HepG2 (cell line): ENCODE results near the gene ZNF618. TPM values are rescaled to one million over a fixed set of nuclear protein-coding genes. Genes with fewer than 3 reads are reported as not detected.
A peak's percentile ranks its signal among the peaks of the same experiment; 100 is the strongest.

Experiments used
- CBX1 ChIP-seq: IDR thresholded peaks from one replicate; pipeline ENCODE4 v1.6.1; 2016; ENCODE audit warnings: antibody characterized with exemption, low read depth
- CBX5 ChIP-seq: sonication (generic); formaldehyde crosslinking; IDR thresholded peaks from 2 replicates; pipeline ENCODE4 v1.4.0; 2020; ENCODE audit warnings: missing genetic modification reagents, borderline replicate concordance
- FIP1L1 ChIP-seq: fragments of 200-400 bp; formaldehyde crosslinking; IDR thresholded peaks from 2 replicates; pipeline ENCODE4 v1.6.1; 2018; ENCODE audit warnings: low read depth, mild to moderate bottlenecking, low read length, moderate library complexity, borderline replicate concordance; ENCODE audit not compliant: insufficient read depth
- MIXL1 ChIP-seq: IDR thresholded peaks from 2 replicates; pipeline ENCODE4 v1.6.1; 2016
- NKX3-1 ChIP-seq: sonication (generic); formaldehyde crosslinking; IDR thresholded peaks from 2 replicates; pipeline ENCODE4 v1.5.0; 2020; ENCODE audit warnings: missing genetic modification reagents
- NR3C1 ChIP-seq: sonication (generic); formaldehyde crosslinking; IDR thresholded peaks from 2 replicates; pipeline ENCODE4 v1.4.0; 2020; ENCODE audit warnings: missing genetic modification reagents
- PHF8 ChIP-seq: sonication (generic); formaldehyde crosslinking; IDR thresholded peaks from 2 replicates; pipeline ENCODE4 v1.5.0; 2020; ENCODE audit warnings: missing genetic modification reagents
- REPIN1 ChIP-seq: sonication (generic); formaldehyde crosslinking; IDR thresholded peaks from 2 replicates; pipeline ENCODE4 v1.8.0; 2022; ENCODE audit warnings: missing genetic modification reagents, low read depth, mild to moderate bottlenecking, borderline replicate concordance
- SRY ChIP-seq: sonication (generic); formaldehyde crosslinking; IDR thresholded peaks from 2 replicates; pipeline ENCODE4 v1.8.0; 2022; ENCODE audit warnings: mild to moderate bottlenecking, missing genetic modification reagents
- TRIM24 ChIP-seq: sonication (generic); formaldehyde crosslinking; IDR thresholded peaks from 2 replicates; pipeline ENCODE4 v1.8.0; 2022; ENCODE audit warnings: mild to moderate bottlenecking, missing genetic modification reagents
- ZBTB20 ChIP-seq: sonication (generic); formaldehyde crosslinking; IDR thresholded peaks from 2 replicates; pipeline ENCODE4 v1.8.1; 2023; ENCODE audit warnings: missing genetic modification reagents, low read depth, mild to moderate bottlenecking, borderline replicate concordance
- ZBTB7B ChIP-seq: sonication (generic); formaldehyde crosslinking; IDR thresholded peaks from 2 replicates; pipeline ENCODE4 v1.4.0; 2020; ENCODE audit warnings: missing genetic modification reagents
- ZC3H13 ChIP-seq: sonication (generic); formaldehyde crosslinking; IDR thresholded peaks from 2 replicates; pipeline ENCODE4 v1.8.1; 2023; ENCODE audit warnings: mild to moderate bottlenecking, missing genetic modification reagents, moderate library complexity
- ZNF747 ChIP-seq: sonication (generic); formaldehyde crosslinking; IDR thresholded peaks from 2 replicates; pipeline ENCODE4 v1.8.1; 2023; ENCODE audit warnings: missing genetic modification reagents, mild to moderate bottlenecking, borderline replicate concordance
- polyA plus RNA-seq, 8 experiments: library from polyadenylated mRNA; depleted of rRNA in 3 of 8; stranded (reverse) in 7 of 8; unstranded in 1 of 8; fragments of >200 nt; fragmentation: Illumina TruSeq in 4 of 8; extraction: Trizol in 4 of 8; gene quantifications; 2 replicates each; pipeline versions ENCODE4 v1.2.1 to v1.2.3, GENCODE V29; 2011 to 2016; ENCODE audit warnings: low read depth in 4 of 8, missing spikeins in 1 of 8, mixed read lengths in 1 of 8; ENCODE audit not compliant: insufficient read depth in 1 of 8
- total RNA-seq, 5 experiments: library from RNA; depleted of rRNA; stranded (reverse); fragments of >200 nt; fragmentation: Illumina TruSeq; extraction: Trizol; gene quantifications; 2 replicates each; pipeline ENCODE4 v1.2.3, GENCODE V29; 2016; ENCODE audit warnings: low read depth in 1 of 5
- TF ChIP-seq, protein P1 (sequence below): sonication (generic); formaldehyde crosslinking; IDR thresholded peaks from 2 replicates; pipeline ENCODE4 v1.4.0; 2020; ENCODE audit warnings: mild to moderate bottlenecking, missing genetic modification reagents
- TF ChIP-seq, protein P2 (sequence below): IDR thresholded peaks from 2 replicates; pipeline ENCODE4 v1.6.1; 2016; ENCODE audit warnings: missing compliant biosample characterization, missing genetic modification reagents, borderline replicate concordance
- TF ChIP-seq, protein P3 (sequence below): sonication (generic); formaldehyde crosslinking; IDR thresholded peaks from 2 replicates; pipeline ENCODE4 v1.4.0; 2020; ENCODE audit warnings: missing genetic modification reagents, mild to moderate bottlenecking, borderline replicate concordance
- TF ChIP-seq, protein P4 (sequence below): sonication (generic); formaldehyde crosslinking; IDR thresholded peaks from 2 replicates; pipeline ENCODE4 v1.9.0; 2021; ENCODE audit warnings: mild to moderate bottlenecking, missing genetic modification reagents

The ZNF618 gene
- total and polyA plus RNA-seq, 2 of the 13 experiments (the other 11 are each of a cell fraction or from before 2014, with no cell fraction given), result 0.07 TPM

DNA sequence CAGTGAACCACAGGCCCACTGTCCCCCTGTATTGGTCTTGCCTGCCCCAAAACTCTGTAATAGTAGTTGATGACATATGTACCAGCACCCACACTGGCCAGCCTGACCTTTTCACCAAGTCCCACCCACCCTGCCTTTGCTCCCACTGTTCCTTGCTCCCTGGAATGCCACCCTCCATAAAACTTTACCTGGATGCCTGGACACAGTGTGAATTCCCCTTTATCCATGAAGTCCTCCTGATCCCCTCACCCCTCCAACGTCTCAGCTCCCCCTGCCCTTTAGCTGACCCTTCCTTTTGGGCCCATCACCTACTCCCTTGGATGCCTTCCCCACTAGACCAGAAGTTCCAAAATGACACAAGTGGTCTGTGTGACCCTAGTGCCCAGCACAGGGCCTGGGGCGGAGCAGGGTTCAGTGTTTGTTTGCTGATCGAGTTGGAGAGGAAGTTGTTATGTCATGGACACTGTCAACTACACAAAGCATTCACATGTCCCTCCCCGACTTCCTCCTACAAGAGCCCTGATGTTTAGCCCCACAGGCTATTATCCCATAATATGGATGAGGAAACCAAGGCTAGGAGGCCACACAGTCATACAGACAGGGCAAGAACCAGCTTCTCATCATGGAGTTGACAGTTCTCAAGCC lies 185.8 kb downstream of the ZNF618 start (continued):
- TF ChIP-seq, protein P1, sequence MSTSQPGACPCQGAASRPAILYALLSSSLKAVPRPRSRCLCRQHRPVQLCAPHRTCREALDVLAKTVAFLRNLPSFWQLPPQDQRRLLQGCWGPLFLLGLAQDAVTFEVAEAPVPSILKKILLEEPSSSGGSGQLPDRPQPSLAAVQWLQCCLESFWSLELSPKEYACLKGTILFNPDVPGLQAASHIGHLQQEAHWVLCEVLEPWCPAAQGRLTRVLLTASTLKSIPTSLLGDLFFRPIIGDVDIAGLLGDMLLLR (CRISPR knock-in tag), result no peak
- TF ChIP-seq NKX3-1 (CRISPR knock-in tag) (no peak), ZNF747 (CRISPR knock-in tag) (no peak), CBX5 (peak; percentile 20; the same call in 1 of the 2 replicates), PHF8 (CRISPR knock-in tag) (no peak), CBX1 (no peak), ZBTB7B (no peak), REPIN1 (CRISPR knock-in tag) (no peak), NR3C1 (CRISPR knock-in tag) (no peak), SRY (no peak), FIP1L1 (no peak), ZC3H13 (CRISPR knock-in tag) (no peak), MIXL1 (CRISPR knock-in tag) (peak; percentile 45; the same call in 1 of the 2 replicates), TRIM24 (CRISPR knock-in tag) (0 out of 2 replicates have a peak, but pooled peaks have one; percentile 25), ZBTB20 (CRISPR knock-in tag) (peak; percentile 22; the same call in 1 of the 2 replicates)
- TF ChIP-seq, protein P2, sequence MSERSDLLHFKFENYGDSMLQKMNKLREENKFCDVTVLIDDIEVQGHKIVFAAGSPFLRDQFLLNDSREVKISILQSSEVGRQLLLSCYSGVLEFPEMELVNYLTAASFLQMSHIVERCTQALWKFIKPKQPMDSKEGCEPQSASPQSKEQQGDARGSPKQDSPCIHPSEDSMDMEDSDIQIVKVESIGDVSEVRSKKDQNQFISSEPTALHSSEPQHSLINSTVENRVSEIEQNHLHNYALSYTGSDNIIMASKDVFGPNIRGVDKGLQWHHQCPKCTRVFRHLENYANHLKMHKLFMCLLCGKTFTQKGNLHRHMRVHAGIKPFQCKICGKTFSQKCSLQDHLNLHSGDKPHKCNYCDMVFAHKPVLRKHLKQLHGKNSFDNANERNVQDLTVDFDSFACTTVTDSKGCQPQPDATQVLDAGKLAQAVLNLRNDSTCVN (CRISPR knock-in tag), result no peak
- TF ChIP-seq, protein P3, sequence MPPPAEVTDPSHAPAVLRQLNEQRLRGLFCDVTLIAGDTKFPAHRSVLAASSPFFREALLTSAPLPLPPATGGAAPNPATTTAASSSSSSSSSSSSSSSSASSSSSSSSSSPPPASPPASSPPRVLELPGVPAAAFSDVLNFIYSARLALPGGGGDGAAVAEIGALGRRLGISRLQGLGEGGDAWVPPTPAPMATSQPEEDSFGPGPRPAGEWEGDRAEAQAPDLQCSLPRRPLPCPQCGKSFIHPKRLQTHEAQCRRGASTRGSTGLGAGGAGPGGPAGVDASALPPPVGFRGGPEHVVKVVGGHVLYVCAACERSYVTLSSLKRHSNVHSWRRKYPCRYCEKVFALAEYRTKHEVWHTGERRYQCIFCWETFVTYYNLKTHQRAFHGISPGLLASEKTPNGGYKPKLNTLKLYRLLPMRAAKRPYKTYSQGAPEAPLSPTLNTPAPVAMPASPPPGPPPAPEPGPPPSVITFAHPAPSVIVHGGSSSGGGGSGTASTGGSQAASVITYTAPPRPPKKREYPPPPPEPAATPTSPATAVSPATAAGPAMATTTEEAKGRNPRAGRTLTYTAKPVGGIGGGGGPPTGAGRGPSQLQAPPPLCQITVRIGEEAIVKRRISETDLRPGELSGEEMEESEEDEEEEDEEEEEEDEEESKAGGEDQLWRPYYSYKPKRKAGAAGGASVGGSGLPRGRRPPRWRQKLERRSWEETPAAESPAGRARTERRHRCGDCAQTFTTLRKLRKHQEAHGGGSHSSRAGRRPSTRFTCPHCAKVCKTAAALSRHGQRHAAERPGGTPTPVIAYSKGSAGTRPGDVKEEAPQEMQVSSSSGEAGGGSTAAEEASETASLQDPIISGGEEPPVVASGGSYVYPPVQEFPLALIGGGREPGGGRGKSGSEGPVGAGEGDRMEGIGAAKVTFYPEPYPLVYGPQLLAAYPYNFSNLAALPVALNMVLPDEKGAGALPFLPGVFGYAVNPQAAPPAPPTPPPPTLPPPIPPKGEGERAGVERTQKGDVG (CRISPR knock-in tag), result no peak
- TF ChIP-seq, protein P4, sequence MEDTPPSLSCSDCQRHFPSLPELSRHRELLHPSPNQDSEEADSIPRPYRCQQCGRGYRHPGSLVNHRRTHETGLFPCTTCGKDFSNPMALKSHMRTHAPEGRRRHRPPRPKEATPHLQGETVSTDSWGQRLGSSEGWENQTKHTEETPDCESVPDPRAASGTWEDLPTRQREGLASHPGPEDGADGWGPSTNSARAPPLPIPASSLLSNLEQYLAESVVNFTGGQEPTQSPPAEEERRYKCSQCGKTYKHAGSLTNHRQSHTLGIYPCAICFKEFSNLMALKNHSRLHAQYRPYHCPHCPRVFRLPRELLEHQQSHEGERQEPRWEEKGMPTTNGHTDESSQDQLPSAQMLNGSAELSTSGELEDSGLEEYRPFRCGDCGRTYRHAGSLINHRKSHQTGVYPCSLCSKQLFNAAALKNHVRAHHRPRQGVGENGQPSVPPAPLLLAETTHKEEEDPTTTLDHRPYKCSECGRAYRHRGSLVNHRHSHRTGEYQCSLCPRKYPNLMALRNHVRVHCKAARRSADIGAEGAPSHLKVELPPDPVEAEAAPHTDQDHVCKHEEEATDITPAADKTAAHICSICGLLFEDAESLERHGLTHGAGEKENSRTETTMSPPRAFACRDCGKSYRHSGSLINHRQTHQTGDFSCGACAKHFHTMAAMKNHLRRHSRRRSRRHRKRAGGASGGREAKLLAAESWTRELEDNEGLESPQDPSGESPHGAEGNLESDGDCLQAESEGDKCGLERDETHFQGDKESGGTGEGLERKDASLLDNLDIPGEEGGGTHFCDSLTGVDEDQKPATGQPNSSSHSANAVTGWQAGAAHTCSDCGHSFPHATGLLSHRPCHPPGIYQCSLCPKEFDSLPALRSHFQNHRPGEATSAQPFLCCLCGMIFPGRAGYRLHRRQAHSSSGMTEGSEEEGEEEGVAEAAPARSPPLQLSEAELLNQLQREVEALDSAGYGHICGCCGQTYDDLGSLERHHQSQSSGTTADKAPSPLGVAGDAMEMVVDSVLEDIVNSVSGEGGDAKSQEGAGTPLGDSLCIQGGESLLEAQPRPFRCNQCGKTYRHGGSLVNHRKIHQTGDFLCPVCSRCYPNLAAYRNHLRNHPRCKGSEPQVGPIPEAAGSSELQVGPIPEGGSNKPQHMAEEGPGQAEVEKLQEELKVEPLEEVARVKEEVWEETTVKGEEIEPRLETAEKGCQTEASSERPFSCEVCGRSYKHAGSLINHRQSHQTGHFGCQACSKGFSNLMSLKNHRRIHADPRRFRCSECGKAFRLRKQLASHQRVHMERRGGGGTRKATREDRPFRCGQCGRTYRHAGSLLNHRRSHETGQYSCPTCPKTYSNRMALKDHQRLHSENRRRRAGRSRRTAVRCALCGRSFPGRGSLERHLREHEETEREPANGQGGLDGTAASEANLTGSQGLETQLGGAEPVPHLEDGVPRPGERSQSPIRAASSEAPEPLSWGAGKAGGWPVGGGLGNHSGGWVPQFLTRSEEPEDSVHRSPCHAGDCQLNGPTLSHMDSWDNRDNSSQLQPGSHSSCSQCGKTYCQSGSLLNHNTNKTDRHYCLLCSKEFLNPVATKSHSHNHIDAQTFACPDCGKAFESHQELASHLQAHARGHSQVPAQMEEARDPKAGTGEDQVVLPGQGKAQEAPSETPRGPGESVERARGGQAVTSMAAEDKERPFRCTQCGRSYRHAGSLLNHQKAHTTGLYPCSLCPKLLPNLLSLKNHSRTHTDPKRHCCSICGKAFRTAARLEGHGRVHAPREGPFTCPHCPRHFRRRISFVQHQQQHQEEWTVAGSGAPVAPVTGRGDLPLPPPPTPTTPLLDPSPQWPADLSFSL (CRISPR knock-in tag), result peak; percentile 14; the same call in 1 of the 2 replicates
